A673 (cell line): ENCODE measurements around the gene ELP4. TPM values are rescaled to one million over a fixed set of nuclear protein-coding genes. Genes with fewer than 3 reads are reported as not detected.

Experiments
- BruUV-seq: library from RNA; stranded (reverse); fragments of 400-500 nt; replicated peaks from 2 replicates; lab custom pipeline; 2021; lab: Mats Ljungman, UMichigan
- CTCF ChIA-PET: fragments of 300-600 bp; sonication (Branson Sonifier 250); formaldehyde crosslinking; loops from one replicate; lab custom pipeline; 2022; ENCODE audit warnings: antibody characterized with exemption; lab: Charles Lee
- POLR2A ChIA-PET: fragments of 300-600 bp; sonication (Branson Sonifier 250); formaldehyde crosslinking; loops from one replicate; lab custom pipeline; 2022; ENCODE audit warnings: antibody characterized with exemption; ENCODE audit not compliant: low non-redundant PET; lab: Charles Lee
- DNase-seq: peaks from one replicate; pipeline ENCODE4 v3.0.0-alpha.2; 2015; ENCODE audit warnings: low spot score
- H3K27ac ChIP-seq: fragments of 200-600 bp; sonication (generic); 2 replicates; pipeline ENCODE4 v1.5.1; 2016; ENCODE audit warnings: mixed run types, low read depth, mild to moderate bottlenecking, mixed read lengths, antibody characterized with exemption, low read length; ENCODE audit not compliant: poor library complexity, severe bottlenecking
- H3K27me3 ChIP-seq: fragments of 200-600 bp; sonication (generic); replicated peaks from 2 replicates; pipeline ENCODE4 v1.6.1; 2017; ENCODE audit warnings: mixed run types, low read depth, mild to moderate bottlenecking, mixed read lengths, antibody characterized with exemption, low read length; ENCODE audit not compliant: insufficient read depth, poor library complexity
- H3K36me3 ChIP-seq: fragments of 200-600 bp; sonication (generic); 2 replicates; pipeline ENCODE4 v1.6.1; 2016; ENCODE audit warnings: mixed run types, mild to moderate bottlenecking, mixed read lengths, antibody characterized with exemption, low read length; ENCODE audit not compliant: insufficient read depth, poor library complexity, severe bottlenecking
- H3K4me1 ChIP-seq: fragments of 200-600 bp; sonication (generic); 2 replicates; pipeline ENCODE4 v1.6.1; 2017; ENCODE audit warnings: mixed run types, mild to moderate bottlenecking, mixed read lengths, antibody characterized with exemption, low read length; ENCODE audit not compliant: insufficient read depth, poor library complexity, severe bottlenecking
- H3K4me3 ChIP-seq: fragments of 200-600 bp; sonication (generic); 2 replicates; pipeline ENCODE4 v1.5.1; 2016; ENCODE audit warnings: low read depth, mixed run types, mild to moderate bottlenecking, mixed read lengths, low read length; ENCODE audit not compliant: poor library complexity, severe bottlenecking
- H3K9me3 ChIP-seq: fragments of 200-600 bp; sonication (generic); 2 replicates; pipeline ENCODE4 v1.6.1; 2016; ENCODE audit warnings: mixed run types, low read depth, mild to moderate bottlenecking, mixed read lengths, antibody characterized with exemption, low read length; ENCODE audit not compliant: poor library complexity, severe bottlenecking
- EZH2 ChIP-seq: fragments of 200-600 bp; sonication (generic); IDR thresholded peaks from 2 replicates; pipeline ENCODE4 v1.6.1; 2017; ENCODE audit warnings: borderline replicate concordance, low read depth, mild to moderate bottlenecking, mixed read lengths, antibody characterized with exemption, low read length; ENCODE audit not compliant: poor library complexity, severe bottlenecking
- intact Hi-C: fragments of 100-400 bp; cut with micrococcal nuclease; formaldehyde crosslinking; loops from one replicate; pipeline ENCODE4 v1.10.0; 2022; ENCODE audit not compliant: unreplicated experiment
- total RNA-seq: library from RNA; stranded (reverse); gene quantifications from 2 replicates; pipeline ENCODE4 v1.2.3, GENCODE V29; 2021
- TF ChIP-seq, protein P1 (sequence below): fragments of 300-800, 200-600 bp; sonication (generic); conservative IDR thresholded peaks from 2 replicates; pipeline ENCODE4 v1.5.1; 2017; ENCODE audit warnings: low read depth, mild to moderate bottlenecking, antibody characterized with exemption, low read length, moderate library complexity, mixed read lengths

Gene ELP4
- total RNA-seq, 1 experiment from 2014 or later: 49.4 TPM

DNA sequence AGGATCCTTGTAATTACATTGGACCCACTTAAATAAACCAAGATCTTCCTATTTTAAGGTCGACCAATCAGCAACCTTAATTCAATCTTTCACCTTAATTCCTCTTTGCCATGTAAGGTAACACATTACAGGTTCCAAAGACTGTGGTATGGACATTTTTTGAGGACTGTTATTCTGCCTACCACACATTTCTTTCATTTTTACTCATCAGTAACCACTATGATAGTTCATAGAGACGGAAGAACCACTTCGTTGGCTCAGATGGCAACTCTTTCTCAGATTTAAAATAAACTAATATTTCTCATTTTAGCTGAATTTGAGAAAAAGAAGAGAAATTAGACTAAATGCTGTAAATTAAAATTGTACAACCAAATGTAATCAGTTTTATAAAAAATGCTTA lies 205.3 kb downstream of the ELP4 start:
- TF ChIP-seq EZH2: no peak
- TF ChIP-seq, protein P1, sequence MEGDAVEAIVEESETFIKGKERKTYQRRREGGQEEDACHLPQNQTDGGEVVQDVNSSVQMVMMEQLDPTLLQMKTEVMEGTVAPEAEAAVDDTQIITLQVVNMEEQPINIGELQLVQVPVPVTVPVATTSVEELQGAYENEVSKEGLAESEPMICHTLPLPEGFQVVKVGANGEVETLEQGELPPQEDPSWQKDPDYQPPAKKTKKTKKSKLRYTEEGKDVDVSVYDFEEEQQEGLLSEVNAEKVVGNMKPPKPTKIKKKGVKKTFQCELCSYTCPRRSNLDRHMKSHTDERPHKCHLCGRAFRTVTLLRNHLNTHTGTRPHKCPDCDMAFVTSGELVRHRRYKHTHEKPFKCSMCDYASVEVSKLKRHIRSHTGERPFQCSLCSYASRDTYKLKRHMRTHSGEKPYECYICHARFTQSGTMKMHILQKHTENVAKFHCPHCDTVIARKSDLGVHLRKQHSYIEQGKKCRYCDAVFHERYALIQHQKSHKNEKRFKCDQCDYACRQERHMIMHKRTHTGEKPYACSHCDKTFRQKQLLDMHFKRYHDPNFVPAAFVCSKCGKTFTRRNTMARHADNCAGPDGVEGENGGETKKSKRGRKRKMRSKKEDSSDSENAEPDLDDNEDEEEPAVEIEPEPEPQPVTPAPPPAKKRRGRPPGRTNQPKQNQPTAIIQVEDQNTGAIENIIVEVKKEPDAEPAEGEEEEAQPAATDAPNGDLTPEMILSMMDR: no peak
- CTCF ChIA-PET: no interaction called here
- Histone ChIP-seq H3K27ac (no peak overlapping the region), H3K27me3 (no peaks in the 10 kb centered on the region), H3K36me3 (no peaks in the 10 kb centered on the region), H3K9me3 (no peaks in the 10 kb centered on the region), H3K4me1 (no peaks in the 10 kb centered on the region), H3K4me3 (no peak overlapping the region)
- no TSS peak for BruUV-seq
- POLR2A ChIA-PET: no interaction called here
- intact Hi-C loops: no loop called here
- DNase-seq: no peak

DNA sequence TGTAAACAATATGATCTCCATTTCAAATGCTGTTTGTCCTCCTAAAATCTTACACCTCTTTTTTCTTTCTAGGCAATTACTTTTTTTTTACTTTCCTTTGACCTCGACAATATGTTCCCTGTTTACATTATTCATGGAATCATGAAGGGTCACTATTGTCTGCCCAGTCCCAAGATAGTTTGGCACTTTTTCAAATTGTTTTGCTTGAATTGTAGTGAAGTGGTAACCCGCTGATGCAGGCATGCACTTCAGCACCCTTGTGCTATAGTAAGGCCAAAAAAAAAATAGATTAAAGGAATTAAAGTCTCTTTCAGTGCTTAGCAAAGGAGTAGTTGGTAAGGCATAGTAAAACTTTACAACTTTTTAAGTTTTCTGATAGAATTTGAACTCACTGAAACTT lies 210.7 kb downstream of the ELP4 start:
- TF ChIP-seq, protein P1: no peak
- TF ChIP-seq EZH2: no peak
- Histone ChIP-seq H3K27ac (no peak overlapping the region), H3K36me3 (no peaks in the 10 kb centered on the region), H3K4me3 (no peak overlapping the region), H3K27me3 (no peaks in the 10 kb centered on the region), H3K9me3 (no peaks in the 10 kb centered on the region), H3K4me1 (no peaks in the 10 kb centered on the region)
- peak; percentile 39 for DNase-seq
- no TSS peak for BruUV-seq
- CTCF ChIA-PET: interaction anchor here (0.9 kb wide), 1 partner anchor 10 kb away, joined by 3 read pairs; no protein-coding TSS in a partner anchor
- intact Hi-C loops: no loop called here
- POLR2A ChIA-PET: no interaction called here

DNA sequence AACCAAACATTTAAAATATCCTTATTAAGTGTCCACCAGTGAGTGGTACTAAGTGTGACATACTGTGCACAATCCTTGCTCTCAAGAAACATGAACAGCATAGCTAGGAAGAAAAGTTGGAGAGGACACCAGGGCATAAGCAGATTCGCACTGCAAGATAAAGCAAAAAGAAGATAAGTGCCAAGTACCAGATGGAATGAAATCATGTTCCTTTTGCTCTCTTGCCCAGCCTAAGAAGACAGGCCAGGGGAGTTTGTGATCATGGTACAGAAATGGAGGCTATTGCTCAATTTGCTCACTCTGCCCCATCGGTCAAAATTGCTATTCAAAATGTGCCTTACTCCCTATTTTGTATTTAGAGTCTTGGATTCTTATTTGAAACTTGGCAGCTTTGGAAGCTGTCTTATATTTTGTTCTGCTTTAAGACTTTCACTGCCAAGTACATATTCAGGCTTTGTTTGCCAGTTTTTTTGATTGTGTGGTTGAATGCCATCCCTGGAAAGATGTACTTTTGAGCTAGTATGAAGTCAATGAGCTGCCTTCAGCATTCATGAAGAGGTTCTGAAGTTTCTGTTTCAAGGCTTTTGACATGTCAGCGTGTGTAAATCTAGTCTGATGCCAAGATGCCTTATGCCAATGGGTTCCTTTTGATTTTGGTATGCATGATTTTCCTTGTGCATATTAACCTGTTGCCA lies 211.3 kb downstream of the ELP4 start:
- no peaks in the 10 kb centered on the region for H3K36me3 ChIP-seq
- CTCF ChIA-PET: no interaction called here
- no peaks in the 10 kb centered on the region for H3K4me1 ChIP-seq
- no peak for DNase-seq
- no peak overlapping the region for H3K27ac ChIP-seq
- no peaks in the 10 kb centered on the region for H3K9me3 ChIP-seq
- intact Hi-C loops: no loop called here
- POLR2A ChIA-PET: no interaction called here
- TF ChIP-seq EZH2: no peak
- TF ChIP-seq, protein P1: no peak
- no peaks in the 10 kb centered on the region for H3K27me3 ChIP-seq
- H3K4me3 ChIP-seq: no peak overlapping the region
- no TSS peak for BruUV-seq
